Heart left ventricle (tissue), 16 donors: ENCODE measurements around the gene APOD. TPM values are rescaled to one million over a fixed set of nuclear protein-coding genes. Genes with fewer than 3 reads are reported as not detected.

ENCODE experiments used
- ATAC-seq, 4 donors: fragments of 200-7000 bp; cut with Tn5 transposase; one replicate each; pipeline ENCODE4 v1.9.1; 2020 to 2022; ENCODE audit warnings: moderate library complexity in 4 of 4, mild to moderate bottlenecking in 3 of 4, moderate number of reproducible peaks in 1 of 4
- DNase-seq, 5 donors: peaks; one replicate each; pipeline ENCODE4 v3.0.0-alpha.2; 2020
- H3K27ac ChIP-seq, 12 donors: fragments of 200-600 bp; sonication (generic) in 4 of 12; one replicate each; pipeline versions ENCODE4 v1.5.0 to v1.8.0; 2016 to 2022; ENCODE audit warnings: mild to moderate bottlenecking in 2 of 12
- H3K27me3 ChIP-seq, 9 donors: fragments of 200-600 bp; sonication (generic) in 2 of 9; one replicate each; pipeline versions ENCODE4 v1.5.1 to v1.8.0; 2016 to 2022; ENCODE audit warnings: mild to moderate bottlenecking in 3 of 9
- H3K36me3 ChIP-seq, 9 donors: fragments of 200-600 bp; sonication (generic) in 2 of 9; one replicate each; pipeline versions ENCODE4 v1.5.0 to v1.8.0; 2018 to 2022; ENCODE audit warnings: mild to moderate bottlenecking in 2 of 9
- H3K4me1 ChIP-seq, 12 donors: fragments of 200-600 bp; sonication (generic) in 4 of 12; one replicate each; pipeline versions ENCODE4 v1.5.0 to v1.8.0; 2016 to 2022; ENCODE audit warnings: mild to moderate bottlenecking in 3 of 12
- H3K4me3 ChIP-seq, 12 donors: fragments of 200-600 bp; sonication (generic) in 4 of 12; one replicate each; pipeline versions ENCODE4 v1.5.0 to v1.8.0; 2017 to 2022; ENCODE audit warnings: mild to moderate bottlenecking in 9 of 12, moderate library complexity in 4 of 12
- H3K9me3 ChIP-seq, 12 donors: fragments of 200-600 bp; sonication (generic) in 4 of 12; one replicate each; pipeline versions ENCODE4 v1.5.0 to v1.8.0; 2016 to 2022; ENCODE audit warnings: mild to moderate bottlenecking in 1 of 12
- POLR2A ChIP-seq, 2 donors: fragments of 450-650 bp; IDR thresholded peaks; one replicate each; pipeline ENCODE4 v1.6.1; 2017; ENCODE audit warnings: antibody characterized with exemption in 2 of 2, mild to moderate bottlenecking in 2 of 2, moderate library complexity in 2 of 2
- WGBS, 4 donors: extraction: QIAGEN DNeasy Blood & Tissue Kit in 2 of 4; methylation state at CpG; one replicate each; pipeline versions ENCODE4 v1.1.5 to v1.1.7; 2013 to 2018; 5-methylcytosine and 5-hydroxymethylcytosine counted together
- intact Hi-C, 10 donors: fragments of 100-400 bp; cut with DNase I; formaldehyde crosslinking; loops; one replicate each; pipeline versions ENCODE4 v1.11.1 to v1.14.2; 2022
- polyA plus RNA-seq, 2 donors: library from polyadenylated mRNA; stranded (reverse); fragments of 200-250 nt; gene quantifications; one replicate each; pipeline ENCODE4 v1.2.3, GENCODE V29; 2013
- total RNA-seq, 9 donors: library from RNA; depleted of rRNA in 2 of 9; stranded (reverse); fragments of >200 nt in 2 of 9; fragmentation: NEBNext Ultra II Directional in 3 of 9; extraction: Animal tissue kit (Norgen Biotek cat#: 25700) in 3 of 9; gene quantifications; one replicate each; pipeline versions ENCODE4 v1.1.0 to v1.2.4, GENCODE V29; 2016 to 2023
- TF ChIP-seq, protein P1 (sequence below), 12 donors: fragments of 200-600 bp; sonication (generic) in 4 of 12; IDR thresholded peaks; one replicate each; pipeline versions ENCODE4 v1.5.0 to v1.8.0; 2018 to 2022; ENCODE audit warnings: antibody characterized with exemption in 12 of 12, mild to moderate bottlenecking in 5 of 12
- donor health status: ischemic (EF 13 %, LVEDD 7.1; RV severe dilation, severe dysfunction).
- donor health status: healthy with polysubstance abuse.
- donor health status: DM: no; HTN: yes; CAD: no.
- donor health status: DM: no; HTN: no; CAD: no.
- donor health status: ischemic (EF 25% LVEDD 6.9; RV normal size, moderate dysfunction).
- donor health status: ischemic (EF 25% LVEDD 5.7; RV mildly dilated, moderate dysfunction).
- donor health status: healthy.
- donor health status: DM: yes; HTN: yes; CAD: no.
- donor health status: ischemic (EF 35%, LVEDD 5.7; RV mildly dilated, moderate dysfunction).
- donor health status: nonischemic (EF 11% LVEDD 7.7; RV severe dilation, severe dysfunction).
- donor health status: DM: yes; HTN: yes; CAD: no.
- donor health status: PGD.
- donor health status: ischemic (EF 29% LVEDD 5.4; RV normal size, mild dysfunction).
- donor health status: nonischemic (EF 23%, LVEDD 6.1; RV moderate dilation, normal function).

The APOD gene
- total and polyA plus RNA-seq, 11 donors, result 101 to 1,096 (median 214) TPM

GRCh38 chr3:195574497-195575304 is 9.0 kb downstream of the APOD start:
- peaks cover 0 to 73% (median 6%) of the 10 kb centered on the region in 9 donors for H3K36me3 ChIP-seq
- H3K4me3 ChIP-seq, result no peak overlapping the region
- TF ChIP-seq, protein P1, sequence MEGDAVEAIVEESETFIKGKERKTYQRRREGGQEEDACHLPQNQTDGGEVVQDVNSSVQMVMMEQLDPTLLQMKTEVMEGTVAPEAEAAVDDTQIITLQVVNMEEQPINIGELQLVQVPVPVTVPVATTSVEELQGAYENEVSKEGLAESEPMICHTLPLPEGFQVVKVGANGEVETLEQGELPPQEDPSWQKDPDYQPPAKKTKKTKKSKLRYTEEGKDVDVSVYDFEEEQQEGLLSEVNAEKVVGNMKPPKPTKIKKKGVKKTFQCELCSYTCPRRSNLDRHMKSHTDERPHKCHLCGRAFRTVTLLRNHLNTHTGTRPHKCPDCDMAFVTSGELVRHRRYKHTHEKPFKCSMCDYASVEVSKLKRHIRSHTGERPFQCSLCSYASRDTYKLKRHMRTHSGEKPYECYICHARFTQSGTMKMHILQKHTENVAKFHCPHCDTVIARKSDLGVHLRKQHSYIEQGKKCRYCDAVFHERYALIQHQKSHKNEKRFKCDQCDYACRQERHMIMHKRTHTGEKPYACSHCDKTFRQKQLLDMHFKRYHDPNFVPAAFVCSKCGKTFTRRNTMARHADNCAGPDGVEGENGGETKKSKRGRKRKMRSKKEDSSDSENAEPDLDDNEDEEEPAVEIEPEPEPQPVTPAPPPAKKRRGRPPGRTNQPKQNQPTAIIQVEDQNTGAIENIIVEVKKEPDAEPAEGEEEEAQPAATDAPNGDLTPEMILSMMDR (IDR thresholded peaks at IDR 0.05), result no peak
- TF ChIP-seq POLR2A (IDR thresholded peaks at IDR 0.05), result no peak
- peaks cover 0 to 23% (median 7%) of the 10 kb centered on the region in 12 donors for H3K4me1 ChIP-seq
- intact Hi-C loops, result no loop called here
- no peaks in the 10 kb centered on the region for H3K27me3 ChIP-seq
- peaks cover 0 to 5% (median 0%) of the 10 kb centered on the region in 12 donors for H3K9me3 ChIP-seq
- peak overlapping the region in 1 of 12 donors; percentile 7 for H3K27ac ChIP-seq
- DNase-seq (no peak), ATAC-seq (peak in 2 of 4 donors; percentile 20 to 27)
- WGBS, 4 donors, result 54 to 62% (median 58%) methylated on average over 8 of the region's 8 CpGs

- 94 to 97% (median 96%) methylated on average over 19 of the region's 19 CpGs for WGBS, 4 donors
- peaks cover 0 to 65% (median 6%) of the 10 kb centered on the region in 9 donors for H3K36me3 ChIP-seq
- ATAC-seq (no peak), DNase-seq (no peak)
- H3K4me3 ChIP-seq, result no peak overlapping the region
- TF ChIP-seq, protein P1 (IDR thresholded peaks at IDR 0.05), result no peak
- TF ChIP-seq POLR2A (IDR thresholded peaks at IDR 0.05), result no peak
- H3K27me3 ChIP-seq, result no peaks in the 10 kb centered on the region
- peaks cover 0 to 23% (median 7%) of the 10 kb centered on the region in 12 donors for H3K4me1 ChIP-seq
- H3K27ac ChIP-seq, result peak overlapping the region in 1 of 12 donors; percentile 7
- H3K9me3 ChIP-seq, result peaks cover 0 to 5% (median 0%) of the 10 kb centered on the region in 12 donors
- intact Hi-C loops, result no loop called here
These were observed 9.9 kb downstream of the APOD start for GRCh38 chr3:195573611-195574496.

DNA sequence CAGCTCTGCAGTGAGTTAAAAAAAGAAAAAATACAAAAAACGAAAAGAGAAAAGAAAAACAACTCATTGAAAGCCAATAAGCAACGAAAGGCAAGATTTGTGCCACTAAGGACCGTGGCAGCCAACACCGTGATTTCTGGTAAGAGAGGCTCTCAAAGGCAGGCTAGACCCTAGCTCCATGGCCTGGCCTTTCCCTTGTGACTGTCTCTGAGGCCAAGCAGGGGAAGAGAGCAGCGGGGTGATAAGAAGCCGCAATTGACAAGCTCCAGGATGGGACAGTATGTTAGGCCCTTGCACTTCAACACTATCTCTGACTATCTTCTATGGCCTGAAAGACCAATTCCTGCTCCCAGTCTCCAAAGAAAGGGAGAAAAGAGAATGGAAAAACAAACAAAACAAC is 12.4 kb downstream of the APOD start:
- WGBS, 4 donors, result 27 to 44% (median 31%) methylated on average over 6 of the region's 6 CpGs
- Histone ChIP-seq H3K27ac (peak overlapping the region in 5 of 12 donors; percentile 41 to 62 (median 46)), H3K27me3 (peaks cover 0 to 5% (median 0%) of the 10 kb centered on the region in 9 donors), H3K4me1 (peaks cover 0 to 23% (median 7%) of the 10 kb centered on the region in 12 donors), H3K4me3 (no peak overlapping the region), H3K9me3 (peaks cover 0 to 5% (median 0%) of the 10 kb centered on the region in 12 donors), H3K36me3 (peaks cover 0 to 49% (median 6%) of the 10 kb centered on the region in 9 donors)
- DNase-seq (no peak), ATAC-seq (peak in 3 of 4 donors; percentile 45 to 47 (median 46))
- TF ChIP-seq, protein P1 (IDR thresholded peaks at IDR 0.05), result no peak
- TF ChIP-seq POLR2A (IDR thresholded peaks at IDR 0.05), result no peak
- intact Hi-C loops, result no loop called here
